ENCODE measurements around the gene TFEB. TPM values are rescaled to one million over a fixed set of nuclear protein-coding genes. Genes with fewer than 3 reads are reported as not detected.

TFEB gene
- total RNA-seq, 1 donor, result 5.1 TPM

DNA sequence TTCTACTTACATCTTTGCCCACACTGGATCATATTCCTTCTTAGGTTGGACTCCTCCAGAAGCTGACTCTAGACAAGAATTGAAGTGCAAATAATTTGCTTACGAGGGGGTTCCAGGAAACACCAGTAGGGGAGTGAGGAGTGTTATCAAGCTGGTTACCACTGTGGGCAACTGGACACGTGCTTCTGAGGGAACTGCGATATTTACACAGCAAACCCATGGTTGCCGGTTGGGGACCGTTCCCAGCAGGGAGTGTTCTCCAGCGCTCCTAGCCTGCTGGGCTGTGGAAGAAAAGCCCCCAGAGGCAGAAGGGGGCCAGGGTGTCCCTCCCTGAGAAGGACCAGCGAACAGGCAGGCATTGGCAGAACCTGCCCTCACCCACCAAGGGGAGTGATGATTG is 75.5 kb downstream of the TFEB start:
- TF ChIP-seq CTCF (IDR thresholded peaks at IDR 0.05; ENCODE audit: extremely low read depth, low read depth, low read length), result no peak
- H3K4me1 ChIP-seq (ENCODE audit: insufficient read depth, low read length), result no peaks in the 10 kb centered on the region
- H2AFZ ChIP-seq (ENCODE audit: low read length), result no peak overlapping the region
- no peaks in the 10 kb centered on the region for H3K79me2 ChIP-seq (ENCODE audit: insufficient read depth, low read length)
- peaks cover 23% of the 10 kb centered on the region for H3K27me3 ChIP-seq (ENCODE audit: insufficient read depth, low read length)
- no peaks in the 10 kb centered on the region for H3K36me3 ChIP-seq (ENCODE audit: insufficient read depth, low read length)
- DNase-seq (ENCODE audit: insufficient read length, low spot score, missing footprints), result no peak
- H4K20me1 ChIP-seq (ENCODE audit: insufficient read depth, low read length), result no peaks in the 10 kb centered on the region
- H3K9me3 ChIP-seq (ENCODE audit: low read depth, low read length), result no peaks in the 10 kb centered on the region
- H3K4me3 ChIP-seq (ENCODE audit: insufficient read depth, low read length), result no peak overlapping the region
- H3K4me2 ChIP-seq (ENCODE audit: insufficient read depth, low read length), result no peak overlapping the region
- H3K27ac ChIP-seq (ENCODE audit: low read depth, low read length), result no peak overlapping the region

- no peaks in the 10 kb centered on the region for H3K36me3 ChIP-seq (ENCODE audit: insufficient read depth, low read length)
- no peaks in the 10 kb centered on the region for H3K9me3 ChIP-seq (ENCODE audit: low read depth, low read length)
- H3K4me3 ChIP-seq (ENCODE audit: insufficient read depth, low read length), result no peak overlapping the region
- H3K4me1 ChIP-seq (ENCODE audit: insufficient read depth, low read length), result no peaks in the 10 kb centered on the region
- no peak overlapping the region for H2AFZ ChIP-seq (ENCODE audit: low read length)
- no peaks in the 10 kb centered on the region for H3K79me2 ChIP-seq (ENCODE audit: insufficient read depth, low read length)
- H3K4me2 ChIP-seq (ENCODE audit: insufficient read depth, low read length), result no peak overlapping the region
- peaks cover 28% of the 10 kb centered on the region for H3K27me3 ChIP-seq (ENCODE audit: insufficient read depth, low read length)
- peak; percentile 42 for DNase-seq (ENCODE audit: insufficient read length, low spot score, missing footprints)
- no peaks in the 10 kb centered on the region for H4K20me1 ChIP-seq (ENCODE audit: insufficient read depth, low read length)
- no peak overlapping the region for H3K27ac ChIP-seq (ENCODE audit: low read depth, low read length)
- TF ChIP-seq CTCF (IDR thresholded peaks at IDR 0.05; ENCODE audit: extremely low read depth, low read depth, low read length), result no peak
Measured at GRCh38 chr6:41658636-41659035, 76.8 kb downstream of the TFEB start.

GRCh38 chr6:41657131-41658094 is 78.0 kb downstream of the TFEB start:
- Histone ChIP-seq H3K79me2 (ENCODE audit: insufficient read depth, low read length) (no peaks in the 10 kb centered on the region), H3K4me3 (ENCODE audit: insufficient read depth, low read length) (no peak overlapping the region), H4K20me1 (ENCODE audit: insufficient read depth, low read length) (no peaks in the 10 kb centered on the region), H3K4me1 (ENCODE audit: insufficient read depth, low read length) (no peaks in the 10 kb centered on the region), H3K36me3 (ENCODE audit: insufficient read depth, low read length) (no peaks in the 10 kb centered on the region), H2AFZ (ENCODE audit: low read length) (no peak overlapping the region), H3K9me3 (ENCODE audit: low read depth, low read length) (no peaks in the 10 kb centered on the region), H3K27me3 (ENCODE audit: insufficient read depth, low read length) (peaks cover 27% of the 10 kb centered on the region), H3K27ac (ENCODE audit: low read depth, low read length) (no peak overlapping the region), H3K4me2 (ENCODE audit: insufficient read depth, low read length) (no peak overlapping the region)
- TF ChIP-seq CTCF (IDR thresholded peaks at IDR 0.05; ENCODE audit: extremely low read depth, low read depth, low read length), result no peak
- peak; percentile 32 for DNase-seq (ENCODE audit: insufficient read length, low spot score, missing footprints)

GRCh38 chr6:41656002-41656691 is 79.3 kb downstream of the TFEB start:
- Histone ChIP-seq H3K79me2 (ENCODE audit: insufficient read depth, low read length) (no peaks in the 10 kb centered on the region), H3K4me1 (ENCODE audit: insufficient read depth, low read length) (no peaks in the 10 kb centered on the region), H3K4me2 (ENCODE audit: insufficient read depth, low read length) (peak overlapping the region; percentile 45), H3K27me3 (ENCODE audit: insufficient read depth, low read length) (peaks cover 24% of the 10 kb centered on the region), H4K20me1 (ENCODE audit: insufficient read depth, low read length) (no peaks in the 10 kb centered on the region), H3K4me3 (ENCODE audit: insufficient read depth, low read length) (no peak overlapping the region), H3K27ac (ENCODE audit: low read depth, low read length) (no peak overlapping the region), H3K36me3 (ENCODE audit: insufficient read depth, low read length) (no peaks in the 10 kb centered on the region), H2AFZ (ENCODE audit: low read length) (peak overlapping the region; percentile 84), H3K9me3 (ENCODE audit: low read depth, low read length) (no peaks in the 10 kb centered on the region)
- no peak for TF ChIP-seq CTCF (IDR thresholded peaks at IDR 0.05; ENCODE audit: extremely low read depth, low read depth, low read length)
- peak; percentile 89 for DNase-seq (ENCODE audit: insufficient read length, low spot score, missing footprints)

Measured in osteoblast (primary cell).